GM12801 (cell line): ENCODE results near the gene AWAT2.

ENCODE experiments used
- TF ChIP-seq, protein P1 (sequence below): IDR thresholded peaks from one replicate; pipeline ENCODE4 v1.5.1; 2011; ENCODE audit warnings: control low read depth; ENCODE audit not compliant: insufficient read length; ENCODE audit errors: extremely low read depth

Gene AWAT2

DNA sequence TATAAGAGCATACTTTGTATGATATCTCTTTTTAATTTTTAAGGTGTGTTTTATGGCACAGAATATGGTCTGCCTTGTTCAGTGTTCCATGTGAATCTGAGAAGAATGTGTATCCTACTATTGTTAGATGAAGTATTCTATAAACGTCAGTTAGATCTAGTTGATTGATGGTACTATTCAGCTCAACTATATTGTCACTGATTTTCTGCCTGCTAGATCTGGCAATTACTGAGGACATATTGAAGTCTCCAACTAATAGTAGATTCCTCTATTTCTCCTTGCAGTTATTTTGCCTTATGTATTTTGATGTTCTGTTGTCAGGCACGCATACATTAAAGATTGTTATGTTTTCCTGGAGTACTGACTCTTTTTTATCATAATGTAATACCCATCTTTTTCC, 39.8 kb downstream of the AWAT2 start:
- TF ChIP-seq, protein P1, sequence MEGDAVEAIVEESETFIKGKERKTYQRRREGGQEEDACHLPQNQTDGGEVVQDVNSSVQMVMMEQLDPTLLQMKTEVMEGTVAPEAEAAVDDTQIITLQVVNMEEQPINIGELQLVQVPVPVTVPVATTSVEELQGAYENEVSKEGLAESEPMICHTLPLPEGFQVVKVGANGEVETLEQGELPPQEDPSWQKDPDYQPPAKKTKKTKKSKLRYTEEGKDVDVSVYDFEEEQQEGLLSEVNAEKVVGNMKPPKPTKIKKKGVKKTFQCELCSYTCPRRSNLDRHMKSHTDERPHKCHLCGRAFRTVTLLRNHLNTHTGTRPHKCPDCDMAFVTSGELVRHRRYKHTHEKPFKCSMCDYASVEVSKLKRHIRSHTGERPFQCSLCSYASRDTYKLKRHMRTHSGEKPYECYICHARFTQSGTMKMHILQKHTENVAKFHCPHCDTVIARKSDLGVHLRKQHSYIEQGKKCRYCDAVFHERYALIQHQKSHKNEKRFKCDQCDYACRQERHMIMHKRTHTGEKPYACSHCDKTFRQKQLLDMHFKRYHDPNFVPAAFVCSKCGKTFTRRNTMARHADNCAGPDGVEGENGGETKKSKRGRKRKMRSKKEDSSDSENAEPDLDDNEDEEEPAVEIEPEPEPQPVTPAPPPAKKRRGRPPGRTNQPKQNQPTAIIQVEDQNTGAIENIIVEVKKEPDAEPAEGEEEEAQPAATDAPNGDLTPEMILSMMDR, result no peak

DNA sequence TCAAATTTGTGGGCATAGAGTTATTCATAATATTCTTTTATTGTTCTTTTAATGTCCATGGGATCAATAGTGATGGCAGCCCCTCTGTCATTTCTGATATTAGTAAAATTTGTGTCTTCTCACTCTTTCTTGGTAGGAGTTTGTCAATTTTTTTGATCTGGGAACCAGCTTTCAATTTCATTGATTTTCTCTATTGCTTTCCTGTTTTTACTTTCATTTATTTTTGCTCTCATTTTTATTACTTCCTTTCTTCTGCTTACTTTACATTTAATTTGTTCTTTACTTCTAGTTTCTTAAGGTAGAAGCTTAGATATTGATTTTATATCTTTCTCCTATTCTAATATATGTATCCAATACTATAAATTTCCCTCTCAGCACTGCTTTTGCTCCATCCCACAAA, 40.7 kb downstream of the AWAT2 start:
- TF ChIP-seq, protein P1, result no peak

DNA sequence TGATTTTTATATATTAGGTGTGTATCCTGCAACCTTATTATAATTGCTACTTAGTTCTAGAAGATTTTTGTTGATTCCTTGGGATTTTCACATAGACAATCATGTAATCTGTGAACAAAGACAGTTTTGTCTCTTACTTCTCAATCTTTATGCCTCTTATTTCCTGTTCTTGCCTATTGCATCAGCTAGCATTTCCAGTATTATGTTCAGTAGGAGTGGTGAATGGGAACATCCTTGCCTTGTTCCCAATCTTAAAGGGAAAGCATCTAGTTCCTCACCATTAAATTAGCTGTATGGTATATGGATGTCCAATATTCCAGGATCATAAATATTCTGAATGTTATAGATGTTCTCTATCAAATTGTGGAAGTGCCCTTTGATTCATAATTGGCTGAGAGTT, 41.8 kb downstream of the AWAT2 start:
- TF ChIP-seq, protein P1, result no peak

DNA sequence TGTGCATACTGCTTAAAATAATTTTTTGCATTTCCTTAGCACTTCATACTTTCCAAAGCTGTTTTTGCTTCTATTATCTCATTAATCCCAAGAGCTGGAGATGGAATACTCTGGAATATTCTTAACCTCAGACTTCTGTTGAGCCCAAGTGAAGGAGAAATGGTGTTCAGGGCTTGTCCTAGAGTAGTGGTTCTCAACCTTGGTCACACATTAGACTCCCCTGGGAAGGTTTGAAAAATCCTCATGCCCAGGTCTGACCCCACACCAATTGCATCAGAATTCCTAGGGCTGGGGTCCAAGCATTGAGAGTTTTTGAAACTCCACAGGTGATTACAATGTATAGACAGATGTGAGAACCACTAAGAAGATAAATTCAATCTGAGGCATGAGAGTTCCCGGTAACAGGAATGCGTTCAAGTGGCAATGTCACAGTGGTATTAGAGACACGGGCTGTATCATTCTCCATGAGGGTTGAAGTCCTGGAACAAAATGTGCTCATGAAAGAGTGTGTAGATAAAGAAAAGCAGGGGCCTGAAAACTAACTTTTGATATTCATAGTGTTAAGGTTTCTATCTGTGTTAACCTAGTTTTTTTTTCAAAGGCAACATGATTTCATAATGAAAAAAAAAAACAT, 47.9 kb downstream of the AWAT2 start:
- TF ChIP-seq, protein P1, result no peak

DNA sequence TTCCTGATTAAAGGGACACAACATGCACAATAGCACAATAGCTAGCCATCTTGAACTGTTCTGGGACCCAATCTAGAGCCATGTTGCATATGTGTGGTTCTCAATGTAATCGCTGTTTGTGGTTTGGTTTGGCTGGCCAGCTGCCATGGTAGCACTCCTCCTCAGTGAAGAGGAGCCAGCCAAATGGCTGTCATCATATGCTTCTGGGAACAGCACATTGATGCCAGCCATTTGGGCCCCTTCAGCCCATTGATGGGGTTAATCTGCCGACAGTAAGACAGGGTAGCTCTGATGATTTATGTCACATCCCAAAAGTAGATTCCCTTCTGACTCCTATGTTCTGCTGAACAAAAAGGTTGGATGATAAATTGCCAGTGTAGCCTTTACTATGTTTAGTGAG, 48.5 kb downstream of the AWAT2 start:
- TF ChIP-seq, protein P1, result no peak

DNA sequence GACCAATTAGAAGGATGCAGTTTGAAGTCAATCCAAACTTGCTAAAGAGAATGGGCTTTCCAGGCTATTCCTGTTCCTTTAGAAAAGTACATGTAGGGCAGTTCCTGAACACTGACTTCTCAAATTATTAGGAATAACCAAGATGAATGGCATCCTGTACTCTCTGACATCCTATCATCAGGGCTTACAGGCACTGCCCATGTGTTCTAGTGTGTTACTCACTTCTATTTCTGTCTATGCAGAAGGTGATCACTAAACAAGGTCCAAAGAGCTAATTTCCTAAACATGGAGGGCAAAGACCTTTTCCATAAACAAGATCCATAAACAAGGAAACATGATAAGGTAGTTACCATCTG, 53.6 kb downstream of the AWAT2 start:
- TF ChIP-seq, protein P1, result no peak

DNA sequence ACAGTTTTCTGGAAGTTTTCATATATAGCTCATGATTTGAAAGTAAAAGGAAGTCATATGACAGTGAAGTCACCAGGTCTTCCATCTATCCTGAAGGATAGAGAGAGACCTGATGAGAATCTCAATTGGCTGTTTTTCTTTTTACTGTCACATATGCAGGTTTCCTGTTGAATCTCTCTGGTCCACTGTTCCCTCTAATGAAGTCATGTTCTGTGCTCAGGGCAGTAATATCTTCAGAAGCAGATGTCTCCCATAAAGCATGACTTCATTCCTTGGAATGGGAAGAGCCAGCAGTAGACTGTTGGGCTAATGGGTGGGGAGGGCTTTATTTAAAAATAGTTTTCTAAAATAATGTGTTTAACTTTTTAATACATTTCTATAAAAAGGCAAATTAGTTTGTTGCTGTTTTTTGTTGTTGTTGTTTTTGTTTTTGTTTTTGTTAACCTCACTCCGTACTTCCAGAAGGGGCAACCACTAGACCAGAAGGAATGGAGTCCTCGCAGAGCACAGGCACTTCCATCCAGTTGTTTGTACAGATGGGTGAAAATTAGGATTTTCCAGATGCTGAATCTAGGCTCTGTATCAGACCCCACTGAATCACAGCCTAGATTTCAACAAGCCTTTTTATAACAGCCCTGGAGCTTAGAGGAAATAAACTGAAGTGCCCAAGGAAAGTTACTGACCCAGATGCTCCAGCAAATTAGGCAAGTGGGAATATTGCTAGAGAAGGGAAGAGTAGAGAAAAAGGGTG, 54.2 kb downstream of the AWAT2 start:
- TF ChIP-seq, protein P1, result no peak
